Subcutaneous abdominal adipose tissue (tissue), 5 donors: ENCODE measurements around the gene SAPCD2.

ENCODE experiments used
- H3K27ac ChIP-seq: one replicate; pipeline ENCODE4 v1.7.0; 2013; ENCODE audit warnings: low read depth, mild to moderate bottlenecking, inconsistent platforms, low read length, moderate library complexity
- H3K27me3 ChIP-seq, 5 donors: one replicate each; pipeline ENCODE4 v1.7.0; 2013; ENCODE audit warnings: low read length in 5 of 5, inconsistent platforms in 1 of 5; ENCODE audit not compliant: control insufficient read depth in 5 of 5, insufficient read depth in 4 of 5
- H3K36me3 ChIP-seq, 5 donors: one replicate each; pipeline ENCODE4 v1.7.0; 2013; ENCODE audit warnings: low read length in 5 of 5; ENCODE audit not compliant: control insufficient read depth in 5 of 5, insufficient read depth in 5 of 5
- H3K4me1 ChIP-seq, 5 donors: one replicate each; pipeline ENCODE4 v1.7.0; 2013; ENCODE audit warnings: low read length in 5 of 5, mild to moderate bottlenecking in 3 of 5, moderate library complexity in 1 of 5; ENCODE audit not compliant: control insufficient read depth in 5 of 5, insufficient read depth in 5 of 5
- H3K4me3 ChIP-seq, 5 donors: one replicate each; pipeline ENCODE4 v1.7.0; 2013; ENCODE audit warnings: low read length in 5 of 5, low read depth in 1 of 5
- H3K9ac ChIP-seq, 5 donors: one replicate each; pipeline ENCODE4 v1.7.0; 2013; ENCODE audit warnings: low read length in 5 of 5, mild to moderate bottlenecking in 4 of 5, moderate library complexity in 3 of 5
- H3K9me3 ChIP-seq, 5 donors: one replicate each; pipeline ENCODE4 v1.7.0; 2013; ENCODE audit warnings: low read length in 5 of 5; ENCODE audit not compliant: control insufficient read depth in 5 of 5
- donor health status: healthy.
- donor health status: healthy.
- donor health status: healthy.
- donor health status: healthy.
- donor health status: healthy.

Gene SAPCD2

DNA sequence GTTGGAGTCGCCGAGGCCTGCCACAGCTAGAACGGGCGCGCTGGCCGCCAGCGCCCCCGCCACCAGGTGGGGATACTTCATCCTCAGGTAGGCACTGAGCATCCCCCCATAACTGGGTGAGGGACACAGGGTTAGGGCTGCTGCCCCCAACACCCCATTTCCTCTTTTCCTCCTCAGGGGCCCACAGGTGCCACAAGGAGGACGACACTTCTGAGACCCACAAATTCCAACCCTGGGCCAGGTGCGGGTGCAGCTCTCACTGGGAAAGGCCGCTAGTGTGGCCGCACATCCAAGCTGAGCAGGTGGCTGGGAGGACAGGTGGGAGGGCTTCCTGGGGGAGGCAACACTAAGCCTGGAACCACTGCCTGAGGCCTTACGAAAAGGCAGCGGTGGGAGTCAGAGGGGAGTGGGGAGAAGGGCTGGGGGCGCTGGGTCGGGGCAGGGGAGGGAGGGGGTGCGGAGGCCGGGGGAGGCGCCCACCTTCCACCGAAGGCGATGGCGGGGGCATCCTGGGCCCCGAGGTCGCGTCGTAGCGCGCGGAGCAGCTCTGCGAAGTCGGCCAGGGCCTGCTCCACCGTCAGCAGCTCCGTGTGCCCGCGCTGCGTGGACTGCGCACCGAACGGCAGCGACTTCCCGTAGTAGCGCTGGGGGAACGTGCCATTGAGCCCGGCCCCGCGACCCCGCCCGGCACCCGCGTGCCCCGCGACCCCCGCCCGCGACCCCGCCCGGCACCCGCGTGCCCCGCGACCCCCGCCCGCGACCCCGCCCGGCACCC lies 43.2 kb upstream of the SAPCD2 start:
- no peaks in the 10 kb centered on the region for H3K9me3 ChIP-seq
- H3K4me1 ChIP-seq: peaks cover 0 to 35% (median 22%) of the 10 kb centered on the region in 5 donors
- peak overlapping the region in 1 of 5 donors; percentile 42 for H3K4me3 ChIP-seq
- no peak overlapping the region for H3K27ac ChIP-seq
- peaks cover 0 to 6% (median 0%) of the 10 kb centered on the region in 5 donors for H3K27me3 ChIP-seq
- H3K9ac ChIP-seq: peak overlapping the region in 1 of 5 donors; percentile 1
- H3K36me3 ChIP-seq: peaks cover 0 to 48% (median 39%) of the 10 kb centered on the region in 5 donors

DNA sequence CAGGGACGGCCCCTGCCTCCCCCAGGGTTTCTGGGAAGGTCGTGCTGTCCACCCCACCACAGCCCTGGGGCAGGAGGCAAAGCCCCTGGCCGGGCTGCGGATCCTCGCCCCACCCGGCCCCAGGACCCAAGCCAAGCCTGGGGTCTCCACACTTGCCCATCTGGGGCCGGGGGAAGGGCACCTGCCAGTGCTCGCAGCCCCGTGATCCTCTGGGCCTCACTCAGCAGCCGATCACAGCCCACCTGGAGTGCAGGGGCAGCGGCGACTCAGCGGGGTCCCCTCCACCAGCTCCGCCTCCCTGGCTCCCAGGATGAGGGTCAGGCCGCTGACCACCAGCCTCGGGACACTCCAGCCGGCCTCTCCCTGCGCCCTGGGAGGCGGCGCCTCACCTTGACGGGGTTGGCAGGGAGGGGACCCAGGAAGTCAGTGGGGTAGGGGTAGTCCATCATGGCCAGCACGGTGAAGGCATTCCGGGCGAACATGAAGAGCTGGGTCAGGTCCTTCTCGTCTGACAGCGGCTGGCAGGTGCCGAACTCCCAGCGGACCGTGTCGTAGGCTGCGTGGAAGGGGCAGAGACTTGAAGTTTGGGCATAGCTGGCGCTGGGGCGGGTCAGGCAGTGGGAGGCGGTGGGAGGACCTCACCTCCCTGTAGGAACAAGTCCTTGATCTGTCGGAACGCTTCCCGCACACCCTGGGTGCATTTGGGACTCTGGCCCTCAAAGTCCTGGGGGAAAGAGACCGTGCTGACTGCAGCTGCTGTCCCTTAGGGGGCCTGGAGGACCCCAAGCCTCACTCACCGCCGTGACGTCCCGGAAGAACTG lies 42.4 kb upstream of the SAPCD2 start:
- H3K36me3 ChIP-seq: peaks cover 0 to 56% (median 46%) of the 10 kb centered on the region in 5 donors

DNA sequence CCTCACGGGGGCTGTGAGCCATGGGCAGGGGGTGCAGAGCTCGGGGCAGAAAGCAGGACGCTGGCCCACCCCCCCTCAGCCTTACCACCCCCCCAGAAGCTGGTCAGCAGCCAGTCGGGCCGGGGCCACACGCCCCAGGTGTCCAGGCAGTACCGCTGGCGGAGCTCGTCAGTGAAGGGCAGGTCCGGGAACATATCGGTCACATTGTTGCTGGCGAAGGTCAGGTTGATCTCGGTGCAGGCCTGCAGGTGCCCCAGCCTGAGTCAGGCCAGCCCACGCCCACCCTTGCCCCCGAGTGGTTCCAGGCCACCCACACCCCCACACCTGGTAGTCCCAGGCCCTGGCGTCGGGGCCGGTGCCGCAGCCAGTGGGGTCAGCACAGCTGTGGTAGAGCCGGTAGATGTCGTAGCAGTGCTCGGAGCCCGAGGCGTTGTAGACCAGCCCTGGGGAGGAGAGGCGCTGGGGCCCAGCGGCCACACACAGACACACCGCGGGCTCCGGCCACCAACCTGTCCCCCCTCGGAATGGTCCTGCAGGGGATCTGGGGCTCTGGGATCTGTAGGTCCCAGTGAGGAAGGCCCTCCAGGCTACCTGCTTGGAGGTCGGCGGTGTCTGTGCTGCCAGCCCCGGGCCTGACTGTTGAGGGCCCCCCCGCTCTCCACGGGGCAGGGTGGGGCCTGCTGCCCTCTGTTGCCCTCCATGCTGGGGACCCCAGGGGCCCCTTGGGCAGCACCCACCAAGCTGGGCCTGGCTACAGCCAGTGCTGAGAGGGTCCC lies 41.6 kb upstream of the SAPCD2 start:
- Histone ChIP-seq H3K4me3 (no peak overlapping the region), H3K27me3 (peaks cover 0 to 3% (median 0%) of the 10 kb centered on the region in 5 donors), H3K27ac (no peak overlapping the region), H3K36me3 (peaks cover 0 to 64% (median 54%) of the 10 kb centered on the region in 5 donors), H3K9ac (no peak overlapping the region), H3K9me3 (no peaks in the 10 kb centered on the region), H3K4me1 (peaks cover 0 to 25% (median 18%) of the 10 kb centered on the region in 5 donors)

More for the DNA sequence above, 42.4 kb upstream of the SAPCD2 start:
- peaks cover 0 to 6% (median 0%) of the 10 kb centered on the region in 5 donors for H3K27me3 ChIP-seq
- H3K9ac ChIP-seq: no peak overlapping the region
- H3K4me1 ChIP-seq: peaks cover 0 to 33% (median 22%) of the 10 kb centered on the region in 5 donors
- H3K9me3 ChIP-seq: no peaks in the 10 kb centered on the region
- H3K4me3 ChIP-seq: no peak overlapping the region
- no peak overlapping the region for H3K27ac ChIP-seq

DNA sequence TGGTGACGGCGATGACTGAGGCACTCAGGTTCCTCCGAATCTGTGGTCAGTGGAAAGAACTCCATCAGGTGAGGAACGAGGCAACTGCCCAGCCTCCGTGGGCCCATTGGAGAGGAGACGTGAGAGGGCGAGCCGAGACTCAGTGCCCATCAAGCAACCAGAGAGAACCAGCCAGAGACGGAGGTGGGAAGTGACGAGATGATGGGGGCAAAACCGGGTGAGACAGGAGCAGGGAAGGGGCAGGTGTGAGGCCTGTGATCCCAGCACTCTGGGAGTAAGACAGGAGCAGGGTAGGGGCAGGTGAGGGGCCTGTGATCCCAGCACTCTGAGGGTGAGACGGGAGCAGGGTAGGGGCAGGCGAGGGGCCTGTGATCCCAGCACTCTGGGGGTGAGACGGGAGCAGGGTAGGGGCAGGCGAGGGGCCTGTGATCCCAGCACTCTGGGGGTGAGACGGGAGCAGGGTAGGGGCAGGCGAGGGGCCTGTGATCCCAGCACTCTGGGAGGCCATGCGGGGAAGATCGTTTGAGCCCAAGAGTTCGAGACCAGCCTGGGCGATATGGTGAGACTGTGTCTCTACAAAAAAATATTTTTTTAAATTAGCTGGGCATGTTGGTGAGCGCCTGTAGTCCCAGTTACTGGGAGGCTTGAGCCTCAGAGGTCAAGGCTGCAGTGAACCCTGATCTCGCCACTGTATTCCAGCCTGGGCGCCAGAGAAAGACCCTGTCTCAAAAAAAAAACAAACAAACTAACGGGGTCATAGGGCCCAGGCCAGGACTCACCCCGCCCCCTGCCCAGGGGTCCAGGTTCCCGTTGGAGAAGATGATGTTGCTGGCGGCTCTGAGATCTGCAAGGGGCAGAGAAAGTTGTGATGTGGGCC lies 40.8 kb upstream of the SAPCD2 start:
- Histone ChIP-seq H3K36me3 (peaks cover 0 to 71% (median 61%) of the 10 kb centered on the region in 5 donors), H3K4me1 (peaks cover 0 to 19% (median 13%) of the 10 kb centered on the region in 5 donors)

DNA sequence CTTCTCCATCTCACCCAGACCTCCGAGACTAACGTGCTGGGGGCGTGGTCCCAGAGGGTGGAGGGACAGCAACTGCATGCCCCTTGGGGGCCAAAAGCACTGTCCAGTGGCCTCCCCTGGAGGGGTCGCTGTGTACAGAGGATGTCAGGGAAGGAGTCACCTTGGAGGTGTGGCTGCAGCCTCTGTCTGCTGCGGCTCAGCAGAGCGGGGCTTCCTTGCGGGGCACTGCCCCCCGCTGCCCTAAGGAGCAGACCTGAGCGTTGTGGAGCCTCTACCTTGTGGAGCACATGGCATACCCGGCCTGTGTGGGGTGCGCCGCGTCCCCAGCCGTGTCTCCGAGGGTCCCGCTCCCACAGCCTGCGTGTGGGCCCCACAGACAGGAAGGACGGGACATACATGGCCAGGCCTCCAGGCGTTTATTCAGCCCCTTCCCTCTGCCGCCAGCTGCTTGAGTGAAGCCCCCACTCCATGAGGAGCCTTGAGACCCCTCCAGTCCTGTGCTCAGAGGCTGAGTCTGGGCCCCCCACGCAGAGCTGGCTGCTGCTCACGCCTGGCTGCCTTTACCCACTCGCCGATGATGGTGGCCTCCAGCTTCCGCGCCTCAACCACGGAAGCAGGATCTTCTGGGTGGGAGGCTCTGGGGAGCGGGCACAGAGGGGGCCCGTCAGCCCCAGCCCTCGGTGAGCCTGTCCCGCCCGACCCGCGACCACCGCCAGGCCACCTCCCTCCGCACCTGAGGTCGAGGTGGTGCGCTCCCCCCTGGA lies 40.0 kb upstream of the SAPCD2 start:
- H3K4me3 ChIP-seq: no peak overlapping the region
- H3K27me3 ChIP-seq: peaks cover 0 to under 1% (median 0%) of the 10 kb centered on the region in 5 donors
- H3K27ac ChIP-seq: no peak overlapping the region
- H3K9me3 ChIP-seq: no peaks in the 10 kb centered on the region
- peaks cover 0 to 15% (median 11%) of the 10 kb centered on the region in 5 donors for H3K4me1 ChIP-seq
- peaks cover 0 to 79% (median 68%) of the 10 kb centered on the region in 5 donors for H3K36me3 ChIP-seq
- H3K9ac ChIP-seq: no peak overlapping the region

More for the DNA sequence above, 40.8 kb upstream of the SAPCD2 start:
- H3K9ac ChIP-seq: no peak overlapping the region
- no peaks in the 10 kb centered on the region for H3K9me3 ChIP-seq
- H3K4me3 ChIP-seq: no peak overlapping the region
- no peak overlapping the region for H3K27ac ChIP-seq
- peaks cover 0 to 3% (median 0%) of the 10 kb centered on the region in 5 donors for H3K27me3 ChIP-seq

DNA sequence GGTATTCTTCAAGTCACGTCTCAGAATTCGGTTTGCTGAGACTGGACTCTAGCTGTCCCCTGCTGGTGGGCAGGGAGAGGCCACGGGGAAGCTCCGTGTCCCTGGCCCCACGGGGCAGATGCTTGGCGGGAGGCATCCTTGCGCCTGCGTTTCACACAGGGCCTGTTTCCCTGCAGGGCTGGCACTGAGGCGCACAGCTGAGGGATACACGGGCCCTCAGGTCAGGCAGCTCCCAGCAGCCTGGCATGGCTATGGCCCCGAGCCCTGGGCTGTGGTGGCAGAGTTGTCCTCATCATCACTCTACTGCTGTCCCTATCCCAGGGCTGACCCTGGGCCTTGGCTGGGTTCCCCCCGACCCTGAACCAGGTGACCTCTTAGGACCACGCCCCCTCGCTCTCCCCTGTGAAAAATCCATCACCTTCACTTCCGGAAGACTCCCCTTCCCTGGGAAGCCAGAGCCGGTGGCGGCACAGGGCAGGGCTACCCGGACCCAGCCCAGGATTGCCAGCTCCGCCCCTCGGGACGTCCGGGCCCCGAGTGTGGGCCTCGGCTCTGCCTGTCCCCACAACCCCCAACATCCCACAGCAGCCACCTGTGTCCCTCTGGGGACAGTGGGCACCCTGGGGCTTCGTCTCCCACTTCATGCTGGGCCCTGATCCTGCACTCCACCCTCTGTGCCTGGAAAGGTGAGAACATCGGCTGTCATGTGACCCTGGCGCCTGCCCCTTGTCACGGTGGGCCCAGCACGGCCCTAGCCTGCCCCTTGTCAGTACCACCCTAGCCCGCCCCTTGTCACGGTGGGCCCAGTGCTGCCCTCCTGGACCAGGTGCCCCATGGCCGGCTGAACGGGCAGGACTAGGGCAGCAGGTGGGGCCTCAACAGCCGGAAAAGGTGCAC lies 39.1 kb upstream of the SAPCD2 start:
- Histone ChIP-seq H3K27me3 (no peaks in the 10 kb centered on the region), H3K4me1 (peaks cover 0 to 7% (median 4%) of the 10 kb centered on the region in 5 donors), H3K4me3 (no peak overlapping the region), H3K36me3 (peaks cover 0 to 87% (median 76%) of the 10 kb centered on the region in 5 donors), H3K27ac (no peak overlapping the region), H3K9me3 (no peaks in the 10 kb centered on the region), H3K9ac (no peak overlapping the region)

DNA sequence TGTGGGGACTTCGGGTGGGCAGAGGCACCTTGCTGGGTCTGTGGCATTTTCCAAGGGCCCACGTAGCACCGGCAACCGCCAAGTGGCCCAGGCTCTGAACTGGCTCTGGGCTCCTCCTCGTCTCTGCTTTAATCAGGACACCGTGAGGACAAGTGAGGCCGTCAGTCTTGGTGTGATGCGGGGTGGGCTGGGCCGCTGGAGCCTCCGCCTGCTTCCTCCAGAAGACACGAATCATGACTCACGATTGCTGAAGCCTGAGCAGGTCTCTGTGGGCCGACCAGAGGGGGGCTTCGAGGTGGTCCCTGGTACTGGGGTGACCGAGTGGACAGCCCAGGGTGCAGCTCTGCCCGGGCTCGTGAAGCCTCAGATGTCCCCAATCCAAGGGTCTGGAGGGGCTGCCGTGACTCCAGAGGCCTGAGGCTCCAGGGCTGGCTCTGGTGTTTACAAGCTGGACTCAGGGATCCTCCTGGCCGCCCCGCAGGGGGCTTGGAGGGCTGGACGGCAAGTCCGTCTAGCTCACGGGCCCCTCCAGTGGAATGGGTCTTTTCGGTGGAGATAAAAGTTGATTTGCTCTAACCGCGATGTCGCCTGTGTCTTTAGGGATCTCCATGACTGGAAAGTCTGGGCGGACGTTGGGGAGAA lies 38.4 kb upstream of the SAPCD2 start:
- no peaks in the 10 kb centered on the region for H3K9me3 ChIP-seq
- no peak overlapping the region for H3K27ac ChIP-seq
- no peak overlapping the region for H3K4me3 ChIP-seq
- peaks cover 0 to 95% (median 82%) of the 10 kb centered on the region in 5 donors for H3K36me3 ChIP-seq
- H3K4me1 ChIP-seq: peaks cover 0 to 7% (median 4%) of the 10 kb centered on the region in 5 donors
- no peak overlapping the region for H3K9ac ChIP-seq
- no peaks in the 10 kb centered on the region for H3K27me3 ChIP-seq

DNA sequence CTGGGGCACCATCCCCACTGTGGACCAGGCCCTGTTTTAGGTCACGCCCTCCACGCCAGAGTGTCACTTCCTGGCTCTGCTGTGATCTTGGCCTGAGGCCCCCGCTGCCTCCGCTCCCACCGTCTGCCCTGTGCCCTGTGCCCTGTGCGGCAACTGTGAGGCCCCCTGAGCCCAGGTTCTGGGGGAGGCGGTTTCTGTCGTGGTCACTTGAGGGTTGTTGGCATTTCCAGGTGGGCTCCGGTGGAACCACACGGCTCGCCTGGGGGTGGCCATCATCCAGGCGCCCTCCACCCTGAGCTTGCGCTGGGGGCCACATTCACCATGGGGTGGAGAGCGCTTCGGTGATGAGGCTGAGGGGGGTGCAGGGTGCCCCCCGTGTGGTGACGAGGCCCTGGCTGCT lies 37.6 kb upstream of the SAPCD2 start:
- Histone ChIP-seq H3K36me3 (peaks cover 0 to 99% (median 88%) of the 10 kb centered on the region in 5 donors), H3K27ac (no peak overlapping the region)

More for the DNA sequence above, 37.6 kb upstream of the SAPCD2 start:
- no peaks in the 10 kb centered on the region for H3K9me3 ChIP-seq
- H3K4me1 ChIP-seq: peaks cover 0 to under 1% (median 0%) of the 10 kb centered on the region in 5 donors
- no peaks in the 10 kb centered on the region for H3K27me3 ChIP-seq
- no peak overlapping the region for H3K4me3 ChIP-seq
- H3K9ac ChIP-seq: no peak overlapping the region
